GM12891 (cell line): ENCODE data around the gene ADA.

Experiments used
- DNase-seq: peaks from one replicate; pipeline ENCODE4 v3.0.0; 2011; ENCODE audit warnings: low spot score; ENCODE audit not compliant: insufficient read length
- FAIRE-seq: peaks from 2 replicates; lab custom pipeline; 2011; peaks lifted over from hg19 to GRCh38; lab: Jason Lieb, UNC
- PAX5 ChIP-seq: IDR thresholded peaks from 2 replicates; pipeline ENCODE4 v1.6.1; 2011; ENCODE audit warnings: low read length, moderate library complexity, mild to moderate bottlenecking; ENCODE audit not compliant: insufficient read depth, severe bottlenecking
- POLR2A ChIP-seq: IDR thresholded peaks from 2 replicates; pipeline ENCODE4 v1.6.1; 2011; ENCODE audit warnings: low read depth, low read length, control low read depth
- POLR2AphosphoS5 ChIP-seq: IDR thresholded peaks from 2 replicates; pipeline ENCODE4 v1.6.1; 2011; ENCODE audit warnings: low read depth, low read length, control low read depth
- POU2F2 ChIP-seq: IDR thresholded peaks from 2 replicates; pipeline ENCODE4 v1.6.1; 2011; ENCODE audit warnings: low read depth, mild to moderate bottlenecking, control low read depth, low read length, moderate library complexity
- SPI1 ChIP-seq: IDR thresholded peaks from 2 replicates; pipeline ENCODE4 v1.6.1; 2011; ENCODE audit warnings: low read depth, low read length, control low read depth
- TAF1 ChIP-seq: IDR thresholded peaks from 2 replicates; pipeline ENCODE4 v1.6.1; 2011; ENCODE audit warnings: low read depth, low read length, control low read depth

The ADA gene

DNA sequence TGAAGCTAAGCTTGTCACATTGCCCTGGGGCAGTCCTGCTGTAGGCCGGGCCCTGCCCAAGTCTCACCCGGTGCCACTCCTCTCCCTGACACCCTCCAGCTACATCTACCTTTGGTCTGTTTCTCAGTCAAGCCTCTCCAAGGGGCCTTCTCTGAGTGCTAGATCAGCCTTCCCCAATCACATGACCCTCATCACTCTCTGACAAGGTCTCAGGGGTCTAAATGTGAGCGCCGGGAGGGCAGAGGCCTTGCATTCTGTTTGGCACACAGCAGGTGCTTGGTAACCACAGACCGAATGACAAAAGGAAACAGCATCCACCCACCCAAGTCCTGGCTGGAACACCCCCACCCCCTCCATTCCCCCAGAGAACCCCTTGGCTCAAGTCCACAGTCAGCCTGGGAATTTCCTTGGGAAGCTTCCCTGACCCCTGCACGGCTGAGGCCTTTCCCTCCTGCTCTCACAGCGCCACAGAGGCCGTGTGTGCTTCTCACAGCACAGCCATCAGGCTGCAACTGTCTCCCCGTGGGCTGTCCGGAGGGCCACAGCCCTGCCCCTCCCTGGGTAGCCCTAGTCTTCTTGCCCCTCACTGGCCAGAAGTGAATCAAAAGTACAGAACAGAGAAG is 36.2 kb downstream of the ADA start:
- no peak for FAIRE-seq

GRCh38 chr20:44614525-44614924 is 37.0 kb downstream of the ADA start:
- TF ChIP-seq POU2F2 (no peak), POLR2AphosphoS5 (no peak), TAF1 (no peak), SPI1 (no peak), PAX5 (no peak), POLR2A (no peak)
- DNase-seq = no peak
- no peak for FAIRE-seq

More for the DNA sequence above, 36.2 kb downstream of the ADA start:
- no peak for DNase-seq
- no peak for TF ChIP-seq POU2F2
- no peak for TF ChIP-seq POLR2A
- no peak for TF ChIP-seq PAX5

GRCh38 chr20:44613575-44613974 is 37.9 kb downstream of the ADA start:
- no peak for FAIRE-seq
- TF ChIP-seq POU2F2 (no peak), PAX5 (no peak), POLR2AphosphoS5 (no peak), POLR2A (no peak), TAF1 (no peak), SPI1 (no peak)
- DNase-seq = no peak

DNA sequence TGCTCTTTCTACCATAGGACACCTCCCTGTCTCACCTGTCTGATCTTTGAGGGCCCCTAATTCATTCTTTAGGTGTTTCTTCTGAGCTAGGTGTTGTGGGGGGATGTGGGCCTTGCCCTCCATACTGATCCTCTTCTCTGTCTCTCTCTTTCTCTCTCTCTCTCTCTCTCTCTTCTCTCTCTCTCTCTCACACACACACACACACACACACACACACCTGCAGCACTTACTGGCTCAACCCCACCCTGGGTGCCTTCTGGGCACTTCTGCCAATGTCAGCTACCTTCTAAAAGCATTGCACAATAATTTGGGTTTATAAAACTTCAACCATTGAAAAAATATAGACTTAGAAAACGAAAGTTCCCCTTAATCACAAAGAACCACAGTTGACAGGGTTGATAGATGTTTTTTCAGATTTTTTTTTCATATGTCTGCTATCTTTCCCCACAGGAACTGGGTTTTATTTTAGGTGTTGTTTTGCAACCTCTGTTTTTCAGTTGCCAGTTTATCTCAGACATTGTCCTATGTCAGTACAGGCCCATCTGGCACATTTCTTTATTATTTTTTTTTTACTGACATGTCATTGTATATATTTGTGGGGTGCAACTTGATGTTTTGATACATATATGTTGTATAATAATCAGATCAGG is 41.1 kb downstream of the ADA start:
- DNase-seq (no peak), FAIRE-seq (no peak)
- TF ChIP-seq POU2F2 (no peak), POLR2AphosphoS5 (no peak), SPI1 (no peak), PAX5 (no peak), POLR2A (no peak), TAF1 (no peak)

DNA sequence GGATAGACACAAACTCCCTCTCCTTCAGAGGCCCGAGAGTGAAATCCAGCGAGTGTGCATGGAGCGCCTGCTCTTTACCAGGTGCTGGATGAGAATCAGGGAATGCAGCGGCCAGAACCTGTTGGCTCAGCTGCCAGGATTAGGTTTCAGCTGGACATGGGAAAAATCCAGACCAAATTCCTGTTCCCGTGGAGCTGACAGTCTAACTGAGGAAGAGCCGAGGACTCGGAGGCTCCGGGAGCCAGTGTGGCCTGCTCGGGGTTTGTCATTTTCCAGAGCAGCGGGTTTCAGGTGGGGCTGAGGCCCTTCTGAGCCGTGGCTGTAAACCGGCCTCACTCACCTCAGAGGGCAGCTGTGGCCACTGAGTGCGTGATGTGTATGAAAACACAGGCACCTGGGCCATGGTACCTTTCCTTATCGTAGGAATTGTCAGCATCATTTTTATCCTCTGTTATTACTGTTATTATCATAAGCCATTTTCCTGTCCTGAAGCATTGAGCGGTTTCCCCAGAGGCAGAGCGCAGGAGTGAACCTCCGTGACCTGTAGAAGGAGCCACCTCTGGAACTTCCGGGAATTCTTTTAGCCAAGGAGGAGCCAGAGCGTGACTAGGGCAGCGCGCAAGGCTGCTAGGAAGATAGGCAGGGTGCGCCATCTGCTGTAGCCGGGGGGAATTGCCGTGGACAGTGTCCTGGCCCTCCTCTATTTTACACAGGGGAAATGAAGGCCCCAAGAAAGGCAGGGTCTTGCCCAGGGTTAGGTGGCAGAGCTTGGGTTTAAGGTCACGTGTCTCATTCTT is 41.8 kb downstream of the ADA start:
- FAIRE-seq = peak; percentile 84
- peak; percentile 60 for DNase-seq
- TF ChIP-seq POLR2A = no peak
- TF ChIP-seq POLR2AphosphoS5 = no peak
- peak; percentile 95 for TF ChIP-seq PAX5

GRCh38 chr20:44609006-44609515 is 42.4 kb downstream of the ADA start:
- FAIRE-seq (no peak), DNase-seq (no peak)
- no peak for TF ChIP-seq POLR2AphosphoS5
- TF ChIP-seq PAX5 = no peak
- no peak for TF ChIP-seq SPI1
- TF ChIP-seq POU2F2 = no peak
- no peak for TF ChIP-seq TAF1
- no peak for TF ChIP-seq POLR2A

- FAIRE-seq (no peak), DNase-seq (no peak)
- no peak for TF ChIP-seq SPI1
- TF ChIP-seq TAF1 = no peak
- no peak for TF ChIP-seq POLR2AphosphoS5
- no peak for TF ChIP-seq POLR2A
- no peak for TF ChIP-seq POU2F2
- TF ChIP-seq PAX5 = no peak
These were observed 44.6 kb downstream of the ADA start for GRCh38 chr20:44606725-44607441.

GRCh38 chr20:44603327-44603726 is 48.2 kb downstream of the ADA start:
- no peak for DNase-seq
- TF ChIP-seq TAF1 (no peak), SPI1 (no peak), POLR2A (no peak), POLR2AphosphoS5 (no peak), POU2F2 (no peak), PAX5 (no peak)
- no peak for FAIRE-seq

DNA sequence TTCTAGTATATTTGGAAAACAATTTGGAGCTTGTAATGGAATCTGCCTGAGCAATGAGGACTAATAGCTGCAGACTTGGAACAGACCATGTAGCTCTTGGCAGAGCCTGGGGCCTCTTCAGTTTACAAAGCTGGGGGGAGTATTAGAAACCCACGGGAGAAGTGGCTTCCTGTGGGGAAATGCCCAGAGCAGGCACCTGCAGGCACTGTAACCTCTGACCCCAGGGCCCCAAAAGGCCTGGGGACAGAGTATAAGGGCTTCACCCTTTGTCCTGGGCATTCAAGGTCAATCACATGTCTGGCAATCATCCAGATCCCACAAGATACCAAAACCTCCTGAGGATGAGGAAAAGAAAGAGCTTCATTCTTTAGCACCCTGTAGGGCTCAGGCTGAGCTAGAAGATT is 49.7 kb downstream of the ADA start:
- no peak for TF ChIP-seq POLR2A
- TF ChIP-seq SPI1 = no peak
- no peak for TF ChIP-seq POLR2AphosphoS5
- no peak for TF ChIP-seq POU2F2
- TF ChIP-seq PAX5 = no peak
- no peak for TF ChIP-seq TAF1
- DNase-seq (no peak), FAIRE-seq (no peak)
